GM23338 (cell line): ENCODE data around the gene CNOT10. TPM values are rescaled to one million over a fixed set of nuclear protein-coding genes. Genes with fewer than 3 reads are reported as not detected.

ENCODE experiments used
- ATAC-seq: fragments of 200-7000 bp; cut with Tn5 transposase; 3 replicates; pipeline ENCODE4 v1.9.1; 2020
- DNase-seq: peaks from one replicate; pipeline ENCODE4 v3.0.0-alpha.2; 2015; ENCODE audit warnings: low spot score
- H2AFZ ChIP-seq: fragments of 200-600 bp; sonication (generic); 2 replicates; pipeline ENCODE4 v1.8.0; 2016; ENCODE audit warnings: antibody characterized with exemption, mild to moderate bottlenecking, moderate library complexity
- H3F3A ChIP-seq: fragments of 200-600 bp; sonication (generic); replicated peaks from 2 replicates; pipeline ENCODE4 v1.8.0; 2017; ENCODE audit warnings: antibody characterized with exemption, mixed run types, low read depth
- H3K27ac ChIP-seq: fragments of 200-600 bp; sonication (generic); 2 replicates; pipeline ENCODE4 v1.6.1; 2016; ENCODE audit warnings: low read depth
- H3K27me3 ChIP-seq: fragments of 200-600 bp; sonication (generic); 2 replicates; pipeline ENCODE4 v1.8.0; 2016; ENCODE audit warnings: mild to moderate bottlenecking, mixed run types, moderate library complexity; ENCODE audit not compliant: insufficient read depth
- H3K36me3 ChIP-seq: fragments of 200-600 bp; sonication (generic); 2 replicates; pipeline ENCODE4 v1.8.0; 2016; ENCODE audit warnings: mild to moderate bottlenecking; ENCODE audit not compliant: insufficient read depth
- H3K4me1 ChIP-seq: fragments of 200-600 bp; sonication (generic); 2 replicates; pipeline ENCODE4 v1.8.0; 2016; ENCODE audit warnings: mild to moderate bottlenecking, moderate library complexity; ENCODE audit not compliant: insufficient read depth
- H3K4me2 ChIP-seq: fragments of 200-600 bp; sonication (generic); 2 replicates; pipeline ENCODE4 v1.7.1; 2017; ENCODE audit warnings: mixed run types
- H3K4me3 ChIP-seq: fragments of 200-600 bp; sonication (generic); 2 replicates; pipeline ENCODE4 v1.6.1; 2016; ENCODE audit warnings: mixed run types
- H3K79me2 ChIP-seq: fragments of 200-600 bp; sonication (generic); replicated peaks from 2 replicates; pipeline ENCODE4 v1.8.0; 2017; ENCODE audit warnings: mild to moderate bottlenecking; ENCODE audit not compliant: insufficient read depth
- H3K9me2 ChIP-seq: fragments of 200-600 bp; sonication (generic); 2 replicates; pipeline ENCODE4 v1.8.0; 2017; ENCODE audit not compliant: insufficient read depth
- H4K20me1 ChIP-seq: fragments of 200-600 bp; sonication (generic); replicated peaks from 2 replicates; pipeline ENCODE4 v1.8.0; 2017; ENCODE audit warnings: mild to moderate bottlenecking; ENCODE audit not compliant: insufficient read depth
- H3K27ac Mint-ChIP-seq: 2 replicates; pipeline ENCODE4 v1.8.0; 2020; ENCODE audit warnings: inconsistent platforms, mild to moderate bottlenecking, moderate library complexity, mixed read lengths
- H3K27me3 Mint-ChIP-seq: 3 replicates; pipeline ENCODE4 v1.8.0; 2022; ENCODE audit warnings: low read depth, mild to moderate bottlenecking, moderate library complexity, mixed read lengths, inconsistent platforms; ENCODE audit not compliant: insufficient read depth, poor library complexity
- H3K36me3 Mint-ChIP-seq: 3 replicates; pipeline ENCODE4 v1.8.0; 2021; ENCODE audit warnings: low read depth, mild to moderate bottlenecking, inconsistent platforms, moderate library complexity, mixed read lengths
- H3K4me1 Mint-ChIP-seq: 3 replicates; pipeline ENCODE4 v1.8.0; 2020; ENCODE audit warnings: mild to moderate bottlenecking, inconsistent platforms, mixed read lengths
- H3K4me3 Mint-ChIP-seq: 3 replicates; pipeline ENCODE4 v1.8.0; 2021; ENCODE audit warnings: moderate library complexity, mild to moderate bottlenecking, inconsistent platforms, mixed read lengths
- H3K9me3 Mint-ChIP-seq: 3 replicates; pipeline ENCODE4 v1.8.0; 2020; ENCODE audit warnings: moderate library complexity, mild to moderate bottlenecking, inconsistent platforms, mixed read lengths
- CREB1 ChIP-seq: fragments of 250-450 bp; sonication (Bioruptor Pico); IDR thresholded peaks from 2 replicates; pipeline ENCODE4 v1.5.0; 2020; ENCODE audit warnings: low read depth, mild to moderate bottlenecking, moderate library complexity
- EZH2 ChIP-seq: fragments of 200-600 bp; sonication (generic); IDR thresholded peaks from one replicate; pipeline ENCODE4 v1.8.0; 2017; ENCODE audit warnings: antibody characterized with exemption, mild to moderate bottlenecking, low read depth; ENCODE audit not compliant: unreplicated experiment
- EZH2phosphoT487 ChIP-seq: fragments of 200-600 bp; sonication (generic); IDR thresholded peaks from one replicate; pipeline ENCODE4 v1.8.1; 2018; ENCODE audit warnings: antibody characterized with exemption; ENCODE audit not compliant: unreplicated experiment
- NANOG ChIP-seq: IDR thresholded peaks from 2 replicates; pipeline ENCODE4 v1.6.1; 2016; ENCODE audit warnings: antibody characterized with exemption, borderline replicate concordance
- POLR2AphosphoS5 ChIP-seq: IDR thresholded peaks from 2 replicates; pipeline ENCODE4 v1.6.1; 2016; ENCODE audit warnings: antibody characterized with exemption, low read depth
- ZNF114 ChIP-seq: fragments of 250-450 bp; sonication (Bioruptor Pico); IDR thresholded peaks from 2 replicates; pipeline ENCODE4 v1.5.0; 2020; ENCODE audit warnings: mild to moderate bottlenecking, moderate library complexity
- polyA plus RNA-seq: library from polyadenylated mRNA; unstranded; fragments of >200 nt; fragmentation: Nextera tagmentation; extraction: Ambion mirVana; gene quantifications from 2 replicates; pipeline ENCODE4 v1.2.1, GENCODE V29; 2016
- total RNA-seq: library from RNA; depleted of rRNA; stranded (reverse); fragments of >200 nt; shearing (Covaris generic); gene quantifications from 2 replicates; pipeline ENCODE4 v1.2.3, GENCODE V29; 2014
- TF ChIP-seq, protein P1 (sequence below), 2 experiments: fragments of 200-600 bp in 1 of 2; sonication (generic) in 1 of 2; conservative IDR thresholded peaks; 2 replicates each; pipeline versions ENCODE4 v1.5.1 to v1.6.1; 2016 to 2017; ENCODE audit warnings: antibody characterized with exemption in 2 of 2, low read depth in 2 of 2, mild to moderate bottlenecking in 2 of 2, moderate library complexity in 1 of 2
- TF ChIP-seq, protein P2 (sequence below): fragments of 250-450 bp; sonication (Bioruptor Pico); IDR thresholded peaks from 2 replicates; pipeline ENCODE4 v1.5.0; 2020; ENCODE audit warnings: mild to moderate bottlenecking, moderate library complexity
- TF ChIP-seq, protein P3 (sequence below): IDR thresholded peaks from one replicate; pipeline ENCODE4 v1.6.1; 2018; ENCODE audit warnings: antibody characterized with exemption; ENCODE audit not compliant: unreplicated experiment
- TF ChIP-seq, protein P4 (sequence below): IDR thresholded peaks from 2 replicates; pipeline ENCODE4 v1.6.1; 2016; ENCODE audit warnings: antibody characterized with exemption

The CNOT10 gene
- total and polyA plus RNA-seq, 2 experiments from 2014 or later: 27.2 to 46.9 TPM

DNA sequence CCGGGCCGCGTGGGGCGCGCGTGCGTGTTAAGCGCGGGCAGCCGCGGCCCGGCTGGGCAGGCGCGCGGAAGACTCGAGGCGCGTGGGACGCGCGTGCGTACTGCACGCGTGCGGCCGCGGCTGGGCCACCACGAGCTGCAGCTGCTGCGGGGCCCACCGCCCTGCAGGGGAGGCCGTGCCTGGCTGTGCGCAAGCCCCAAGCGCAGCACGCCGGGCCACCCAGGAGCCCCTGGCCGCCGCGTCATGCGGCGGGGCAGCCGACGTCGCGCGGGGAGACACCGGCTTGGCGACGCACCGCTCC is 132.2 kb downstream of the CNOT10 start (continued):
- TF ChIP-seq, protein P1, sequence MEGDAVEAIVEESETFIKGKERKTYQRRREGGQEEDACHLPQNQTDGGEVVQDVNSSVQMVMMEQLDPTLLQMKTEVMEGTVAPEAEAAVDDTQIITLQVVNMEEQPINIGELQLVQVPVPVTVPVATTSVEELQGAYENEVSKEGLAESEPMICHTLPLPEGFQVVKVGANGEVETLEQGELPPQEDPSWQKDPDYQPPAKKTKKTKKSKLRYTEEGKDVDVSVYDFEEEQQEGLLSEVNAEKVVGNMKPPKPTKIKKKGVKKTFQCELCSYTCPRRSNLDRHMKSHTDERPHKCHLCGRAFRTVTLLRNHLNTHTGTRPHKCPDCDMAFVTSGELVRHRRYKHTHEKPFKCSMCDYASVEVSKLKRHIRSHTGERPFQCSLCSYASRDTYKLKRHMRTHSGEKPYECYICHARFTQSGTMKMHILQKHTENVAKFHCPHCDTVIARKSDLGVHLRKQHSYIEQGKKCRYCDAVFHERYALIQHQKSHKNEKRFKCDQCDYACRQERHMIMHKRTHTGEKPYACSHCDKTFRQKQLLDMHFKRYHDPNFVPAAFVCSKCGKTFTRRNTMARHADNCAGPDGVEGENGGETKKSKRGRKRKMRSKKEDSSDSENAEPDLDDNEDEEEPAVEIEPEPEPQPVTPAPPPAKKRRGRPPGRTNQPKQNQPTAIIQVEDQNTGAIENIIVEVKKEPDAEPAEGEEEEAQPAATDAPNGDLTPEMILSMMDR (conservative IDR thresholded peaks at IDR 0.05; ENCODE audit: low read depth in 2 of 2): no peak
- TF ChIP-seq EZH2: no peak
- no peak for TF ChIP-seq NANOG
- no peak for TF ChIP-seq POLR2AphosphoS5
- no peak for TF ChIP-seq EZH2phosphoT487
- TF ChIP-seq CREB1 (CRISPR knock-in tag): no peak
- no peak for TF ChIP-seq ZNF114 (CRISPR knock-in tag)

DNA sequence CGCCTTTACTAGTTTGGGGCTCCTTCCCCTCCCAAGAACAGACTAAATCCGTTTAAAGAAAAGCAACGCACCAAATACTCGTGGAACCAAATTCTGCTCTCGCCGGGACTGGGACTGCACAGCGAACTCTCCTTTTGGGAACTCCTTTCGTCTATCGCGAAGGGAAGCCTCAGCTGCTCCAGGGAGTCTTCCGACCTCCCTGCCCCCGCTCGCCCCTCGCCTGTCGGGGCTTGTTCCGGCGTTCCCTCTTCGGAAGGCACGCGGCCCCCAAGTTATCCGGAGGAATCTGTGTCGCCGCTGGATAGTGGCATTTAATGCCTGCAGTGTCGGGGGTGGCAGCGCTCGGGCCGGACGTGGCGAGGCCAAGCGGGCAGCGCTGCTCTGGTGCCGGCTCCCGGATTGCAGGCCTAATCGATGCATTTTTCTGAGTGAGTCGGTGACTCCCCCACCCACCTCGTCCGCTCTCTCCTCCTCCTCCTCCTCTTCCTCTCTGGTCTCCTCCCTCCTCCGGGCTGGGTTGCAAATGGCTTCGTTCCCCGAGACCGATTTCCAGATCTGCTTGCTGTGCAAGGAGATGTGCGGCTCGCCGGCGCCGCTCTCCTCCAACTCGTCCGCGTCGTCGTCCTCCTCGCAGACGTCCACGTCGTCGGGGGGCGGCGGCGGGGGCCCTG is 132.7 kb downstream of the CNOT10 start, which contains the start of gene TRIM71:
Gene TRIM71 (plus strand): TSS at position 440 of the 671 bp plus-strand sequence. CDS start 84 bp downstream, at position 524.
- peak within 1 kb of the TSS; percentile 89 for H3K4me2 ChIP-seq
- TF ChIP-seq, protein P2, sequence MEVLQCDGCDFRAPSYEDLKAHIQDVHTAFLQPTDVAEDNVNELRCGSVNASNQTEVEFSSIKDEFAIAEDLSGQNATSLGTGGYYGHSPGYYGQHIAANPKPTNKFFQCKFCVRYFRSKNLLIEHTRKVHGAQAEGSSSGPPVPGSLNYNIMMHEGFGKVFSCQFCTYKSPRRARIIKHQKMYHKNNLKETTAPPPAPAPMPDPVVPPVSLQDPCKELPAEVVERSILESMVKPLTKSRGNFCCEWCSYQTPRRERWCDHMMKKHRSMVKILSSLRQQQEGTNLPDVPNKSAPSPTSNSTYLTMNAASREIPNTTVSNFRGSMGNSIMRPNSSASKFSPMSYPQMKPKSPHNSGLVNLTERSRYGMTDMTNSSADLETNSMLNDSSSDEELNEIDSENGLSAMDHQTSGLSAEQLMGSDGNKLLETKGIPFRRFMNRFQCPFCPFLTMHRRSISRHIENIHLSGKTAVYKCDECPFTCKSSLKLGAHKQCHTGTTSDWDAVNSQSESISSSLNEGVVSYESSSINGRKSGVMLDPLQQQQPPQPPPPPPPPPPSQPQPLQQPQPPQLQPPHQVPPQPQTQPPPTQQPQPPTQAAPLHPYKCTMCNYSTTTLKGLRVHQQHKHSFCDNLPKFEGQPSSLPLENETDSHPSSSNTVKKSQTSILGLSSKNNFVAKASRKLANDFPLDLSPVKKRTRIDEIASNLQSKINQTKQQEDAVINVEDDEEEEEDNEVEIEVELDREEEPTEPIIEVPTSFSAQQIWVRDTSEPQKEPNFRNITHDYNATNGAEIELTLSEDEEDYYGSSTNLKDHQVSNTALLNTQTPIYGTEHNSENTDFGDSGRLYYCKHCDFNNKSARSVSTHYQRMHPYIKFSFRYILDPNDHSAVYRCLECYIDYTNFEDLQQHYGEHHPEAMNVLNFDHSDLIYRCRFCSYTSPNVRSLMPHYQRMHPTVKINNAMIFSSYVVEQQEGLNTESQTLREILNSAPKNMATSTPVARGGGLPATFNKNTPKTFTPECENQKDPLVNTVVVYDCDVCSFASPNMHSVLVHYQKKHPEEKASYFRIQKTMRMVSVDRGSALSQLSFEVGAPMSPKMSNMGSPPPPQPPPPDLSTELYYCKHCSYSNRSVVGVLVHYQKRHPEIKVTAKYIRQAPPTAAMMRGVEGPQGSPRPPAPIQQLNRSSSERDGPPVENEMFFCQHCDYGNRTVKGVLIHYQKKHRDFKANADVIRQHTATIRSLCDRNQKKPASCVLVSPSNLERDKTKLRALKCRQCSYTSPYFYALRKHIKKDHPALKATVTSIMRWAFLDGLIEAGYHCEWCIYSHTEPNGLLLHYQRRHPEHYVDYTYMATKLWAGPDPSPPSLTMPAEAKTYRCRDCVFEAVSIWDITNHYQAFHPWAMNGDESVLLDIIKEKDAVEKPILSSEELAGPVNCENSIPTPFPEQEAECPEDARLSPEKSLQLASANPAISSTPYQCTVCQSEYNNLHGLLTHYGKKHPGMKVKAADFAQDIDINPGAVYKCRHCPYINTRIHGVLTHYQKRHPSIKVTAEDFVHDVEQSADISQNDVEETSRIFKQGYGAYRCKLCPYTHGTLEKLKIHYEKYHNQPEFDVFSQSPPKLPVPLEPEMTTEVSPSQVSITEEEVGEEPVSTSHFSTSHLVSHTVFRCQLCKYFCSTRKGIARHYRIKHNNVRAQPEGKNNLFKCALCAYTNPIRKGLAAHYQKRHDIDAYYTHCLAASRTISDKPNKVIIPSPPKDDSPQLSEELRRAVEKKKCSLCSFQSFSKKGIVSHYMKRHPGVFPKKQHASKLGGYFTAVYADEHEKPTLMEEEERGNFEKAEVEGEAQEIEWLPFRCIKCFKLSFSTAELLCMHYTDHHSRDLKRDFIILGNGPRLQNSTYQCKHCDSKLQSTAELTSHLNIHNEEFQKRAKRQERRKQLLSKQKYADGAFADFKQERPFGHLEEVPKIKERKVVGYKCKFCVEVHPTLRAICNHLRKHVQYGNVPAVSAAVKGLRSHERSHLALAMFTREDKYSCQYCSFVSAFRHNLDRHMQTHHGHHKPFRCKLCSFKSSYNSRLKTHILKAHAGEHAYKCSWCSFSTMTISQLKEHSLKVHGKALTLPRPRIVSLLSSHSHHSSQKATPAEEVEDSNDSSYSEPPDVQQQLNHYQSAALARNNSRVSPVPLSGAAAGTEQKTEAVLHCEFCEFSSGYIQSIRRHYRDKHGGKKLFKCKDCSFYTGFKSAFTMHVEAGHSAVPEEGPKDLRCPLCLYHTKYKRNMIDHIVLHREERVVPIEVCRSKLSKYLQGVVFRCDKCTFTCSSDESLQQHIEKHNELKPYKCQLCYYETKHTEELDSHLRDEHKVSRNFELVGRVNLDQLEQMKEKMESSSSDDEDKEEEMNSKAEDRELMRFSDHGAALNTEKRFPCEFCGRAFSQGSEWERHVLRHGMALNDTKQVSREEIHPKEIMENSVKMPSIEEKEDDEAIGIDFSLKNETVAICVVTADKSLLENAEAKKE (CRISPR knock-in tag): no peak
- TF ChIP-seq, protein P3, sequence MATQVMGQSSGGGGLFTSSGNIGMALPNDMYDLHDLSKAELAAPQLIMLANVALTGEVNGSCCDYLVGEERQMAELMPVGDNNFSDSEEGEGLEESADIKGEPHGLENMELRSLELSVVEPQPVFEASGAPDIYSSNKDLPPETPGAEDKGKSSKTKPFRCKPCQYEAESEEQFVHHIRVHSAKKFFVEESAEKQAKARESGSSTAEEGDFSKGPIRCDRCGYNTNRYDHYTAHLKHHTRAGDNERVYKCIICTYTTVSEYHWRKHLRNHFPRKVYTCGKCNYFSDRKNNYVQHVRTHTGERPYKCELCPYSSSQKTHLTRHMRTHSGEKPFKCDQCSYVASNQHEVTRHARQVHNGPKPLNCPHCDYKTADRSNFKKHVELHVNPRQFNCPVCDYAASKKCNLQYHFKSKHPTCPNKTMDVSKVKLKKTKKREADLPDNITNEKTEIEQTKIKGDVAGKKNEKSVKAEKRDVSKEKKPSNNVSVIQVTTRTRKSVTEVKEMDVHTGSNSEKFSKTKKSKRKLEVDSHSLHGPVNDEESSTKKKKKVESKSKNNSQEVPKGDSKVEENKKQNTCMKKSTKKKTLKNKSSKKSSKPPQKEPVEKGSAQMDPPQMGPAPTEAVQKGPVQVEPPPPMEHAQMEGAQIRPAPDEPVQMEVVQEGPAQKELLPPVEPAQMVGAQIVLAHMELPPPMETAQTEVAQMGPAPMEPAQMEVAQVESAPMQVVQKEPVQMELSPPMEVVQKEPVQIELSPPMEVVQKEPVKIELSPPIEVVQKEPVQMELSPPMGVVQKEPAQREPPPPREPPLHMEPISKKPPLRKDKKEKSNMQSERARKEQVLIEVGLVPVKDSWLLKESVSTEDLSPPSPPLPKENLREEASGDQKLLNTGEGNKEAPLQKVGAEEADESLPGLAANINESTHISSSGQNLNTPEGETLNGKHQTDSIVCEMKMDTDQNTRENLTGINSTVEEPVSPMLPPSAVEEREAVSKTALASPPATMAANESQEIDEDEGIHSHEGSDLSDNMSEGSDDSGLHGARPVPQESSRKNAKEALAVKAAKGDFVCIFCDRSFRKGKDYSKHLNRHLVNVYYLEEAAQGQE: no peak
- TF ChIP-seq POLR2AphosphoS5 (peak; percentile 25; the same call in 1 of the 2 replicates), ZNF114 (CRISPR knock-in tag) (no peak), EZH2phosphoT487 (no peak)
- TF ChIP-seq, protein P4, sequence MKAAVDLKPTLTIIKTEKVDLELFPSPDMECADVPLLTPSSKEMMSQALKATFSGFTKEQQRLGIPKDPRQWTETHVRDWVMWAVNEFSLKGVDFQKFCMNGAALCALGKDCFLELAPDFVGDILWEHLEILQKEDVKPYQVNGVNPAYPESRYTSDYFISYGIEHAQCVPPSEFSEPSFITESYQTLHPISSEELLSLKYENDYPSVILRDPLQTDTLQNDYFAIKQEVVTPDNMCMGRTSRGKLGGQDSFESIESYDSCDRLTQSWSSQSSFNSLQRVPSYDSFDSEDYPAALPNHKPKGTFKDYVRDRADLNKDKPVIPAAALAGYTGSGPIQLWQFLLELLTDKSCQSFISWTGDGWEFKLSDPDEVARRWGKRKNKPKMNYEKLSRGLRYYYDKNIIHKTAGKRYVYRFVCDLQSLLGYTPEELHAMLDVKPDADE: no peak
- no peaks in the 10 kb centered on the region for H3K9me2 ChIP-seq
- H3K27me3 ChIP-seq: no peaks in the 10 kb centered on the region
- H3K36me3 ChIP-seq: peaks cover 26% of the 10 kb centered on the region
- Mint-ChIP-seq H3K27me3 (peaks cover 40% of the 10 kb centered on the region), H3K9me3 (peaks cover 19% of the 10 kb centered on the region), H3K36me3 (peaks cover 74% of the 10 kb centered on the region), H3K4me1 (peaks cover 30% of the 10 kb centered on the region), H3K4me3 (peak within 1 kb of the TSS; percentile 99), H3K27ac (peak within 1 kb of the TSS; percentile 99)
- DNase-seq (no peak), ATAC-seq (no peak)
- H3K27ac ChIP-seq: peak within 1 kb of the TSS; percentile 99
- peaks cover 36% of the 10 kb centered on the region for H3K4me1 ChIP-seq
- peaks cover 36% of the 10 kb centered on the region for H4K20me1 ChIP-seq
- peaks cover 96% of the 10 kb centered on the region for H3K79me2 ChIP-seq
- peak within 1 kb of the TSS; percentile 100 for H3K4me3 ChIP-seq
- H3F3A ChIP-seq: peaks cover 20% of the 10 kb centered on the region
- no peak within 1 kb of the TSS for H2AFZ ChIP-seq
